Osteoblast (primary cell): Measurements from ENCODE around the gene RPS5. TPM values are rescaled to one million over a fixed set of nuclear protein-coding genes. Genes with fewer than 3 reads are reported as not detected.

Experiments used
- DNase-seq: peaks from one replicate; pipeline ENCODE4 v3.0.0; 2011; ENCODE audit warnings: low spot score, mixed read lengths; ENCODE audit not compliant: insufficient read length; ENCODE audit errors: missing footprints
- H2AFZ ChIP-seq: 2 replicates; pipeline ENCODE4 v1.6.0; 2011; ENCODE audit warnings: mild to moderate bottlenecking, low read length
- H3K27ac ChIP-seq: 2 replicates; pipeline ENCODE4 v1.5.1; 2011; ENCODE audit warnings: mild to moderate bottlenecking, low read depth, low read length, moderate library complexity
- H3K27me3 ChIP-seq: 2 replicates; pipeline ENCODE4 v1.6.0; 2012; ENCODE audit warnings: mild to moderate bottlenecking, control low read depth, inconsistent platforms, low read length, moderate library complexity; ENCODE audit not compliant: insufficient read depth
- H3K36me3 ChIP-seq: 2 replicates; pipeline ENCODE4 v1.5.1; 2011; ENCODE audit warnings: mild to moderate bottlenecking, low read length, control low read depth, moderate library complexity; ENCODE audit not compliant: insufficient read depth
- H3K4me1 ChIP-seq: 2 replicates; pipeline ENCODE4 v1.5.1; 2011; ENCODE audit warnings: mild to moderate bottlenecking, low read length, control low read depth, moderate library complexity; ENCODE audit not compliant: insufficient read depth
- H3K4me2 ChIP-seq: 2 replicates; pipeline ENCODE4 v1.6.0; 2011; ENCODE audit warnings: mild to moderate bottlenecking, low read length; ENCODE audit not compliant: insufficient read depth
- H3K4me3 ChIP-seq: fragments of 200-600 bp; sonication (generic); 3 replicates; pipeline ENCODE4 v1.5.1; 2012; ENCODE audit warnings: mild to moderate bottlenecking, low read length, inconsistent platforms; ENCODE audit not compliant: insufficient read depth
- H3K79me2 ChIP-seq: 2 replicates; pipeline ENCODE4 v1.6.0; 2012; ENCODE audit warnings: mild to moderate bottlenecking, low read length, control low read depth, inconsistent platforms; ENCODE audit not compliant: insufficient read depth
- H3K9me3 ChIP-seq: 2 replicates; pipeline ENCODE4 v1.5.1; 2011; ENCODE audit warnings: low read depth, low read length, control low read depth
- H4K20me1 ChIP-seq: 2 replicates; pipeline ENCODE4 v1.6.0; 2012; ENCODE audit warnings: mild to moderate bottlenecking, low read length, control low read depth; ENCODE audit not compliant: insufficient read depth
- CTCF ChIP-seq: IDR thresholded peaks from 2 replicates; pipeline ENCODE4 v1.5.1; 2011; ENCODE audit warnings: mild to moderate bottlenecking, low read depth, low read length, moderate library complexity; ENCODE audit errors: extremely low read depth
- total RNA-seq: library from RNA; depleted of rRNA; stranded (reverse); fragments of >200 nt; gene quantifications from 2 replicates; pipeline ENCODE4 v1.2.3, GENCODE V29; 2012

The RPS5 gene
- total RNA-seq, 1 donor, result 1,166 TPM

GRCh38 chr19:58354478-58355030, 32.5 kb upstream of the RPS5 start:
- H3K27ac ChIP-seq, result no peak overlapping the region
- no peaks in the 10 kb centered on the region for H3K4me1 ChIP-seq
- H3K79me2 ChIP-seq, result no peaks in the 10 kb centered on the region
- H2AFZ ChIP-seq, result no peak overlapping the region
- no peaks in the 10 kb centered on the region for H3K36me3 ChIP-seq
- peak; percentile 92 for DNase-seq
- H3K9me3 ChIP-seq, result no peaks in the 10 kb centered on the region
- no peak overlapping the region for H3K4me3 ChIP-seq
- no peaks in the 10 kb centered on the region for H4K20me1 ChIP-seq
- no peak for TF ChIP-seq CTCF
- H3K27me3 ChIP-seq, result peaks cover 27% of the 10 kb centered on the region
- H3K4me2 ChIP-seq, result no peak overlapping the region

DNA sequence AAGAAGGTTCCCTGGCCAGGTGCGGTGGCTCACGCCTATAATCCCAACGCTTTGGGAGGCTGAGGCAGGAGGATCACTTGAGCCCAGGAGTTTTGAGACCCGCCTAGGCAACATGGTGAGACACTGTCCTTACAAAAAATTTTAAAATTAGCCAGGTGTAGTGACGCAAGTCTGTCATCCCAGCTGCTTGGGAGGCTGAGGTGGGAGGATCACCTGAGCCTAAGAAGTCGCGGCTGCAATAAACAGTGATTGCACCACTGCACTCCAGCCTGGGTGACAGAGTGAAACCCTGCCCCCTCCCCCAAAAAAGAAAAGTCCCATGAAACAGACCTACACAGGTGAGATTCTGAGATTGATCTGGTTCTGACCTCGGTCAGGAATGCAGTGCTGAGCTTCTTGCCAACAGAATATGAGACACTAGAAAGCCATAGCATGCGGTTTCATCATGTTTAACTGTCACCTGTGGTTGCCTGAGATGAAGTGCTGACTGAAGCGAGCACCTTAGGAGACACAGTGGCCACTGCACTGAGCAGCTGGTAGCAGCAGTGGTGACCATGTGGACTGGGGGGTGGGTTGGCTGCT, 31.8 kb upstream of the RPS5 start:
- TF ChIP-seq CTCF, result no peak
- no peaks in the 10 kb centered on the region for H3K79me2 ChIP-seq
- H3K27ac ChIP-seq, result no peak overlapping the region
- H2AFZ ChIP-seq, result no peak overlapping the region
- H3K4me1 ChIP-seq, result no peaks in the 10 kb centered on the region
- H3K27me3 ChIP-seq, result peaks cover 21% of the 10 kb centered on the region
- H3K4me3 ChIP-seq, result no peak overlapping the region
- peak; percentile 73 for DNase-seq
- H3K36me3 ChIP-seq, result no peaks in the 10 kb centered on the region
- H4K20me1 ChIP-seq, result no peaks in the 10 kb centered on the region
- no peak overlapping the region for H3K4me2 ChIP-seq
- no peaks in the 10 kb centered on the region for H3K9me3 ChIP-seq

- Histone ChIP-seq H3K27me3 (peaks cover 19% of the 10 kb centered on the region), H3K36me3 (no peaks in the 10 kb centered on the region), H2AFZ (no peak overlapping the region), H3K4me2 (no peak overlapping the region), H3K79me2 (no peaks in the 10 kb centered on the region), H3K27ac (no peak overlapping the region), H4K20me1 (no peaks in the 10 kb centered on the region), H3K4me1 (no peaks in the 10 kb centered on the region), H3K4me3 (no peak overlapping the region), H3K9me3 (no peaks in the 10 kb centered on the region)
- DNase-seq, result peak; percentile 75
- TF ChIP-seq CTCF, result no peak
Observed at GRCh38 chr19:58355908-58356765, 30.9 kb upstream of the RPS5 start.
